NCI-H1105 (cell line): ENCODE measurements around the gene NUFIP2.
"Not testable (repeated sequence)": the region's sequence is repeated elsewhere in the genome, so short reads cannot be mapped to it uniquely, and the experiment has no call there.

ENCODE experiments used
- DNase-seq: peaks from one replicate; lab custom pipeline; 2025; lab: John Stamatoyannopoulos, UW

The NUFIP2 gene

GRCh38 chr17:29238133-29238850, 55.7 kb downstream of the NUFIP2 start:
- no peak for DNase-seq

- DNase-seq: no peak
Measured at GRCh38 chr17:29237476-29238132, 56.3 kb downstream of the NUFIP2 start.

- DNase-seq: no peak
Measured at GRCh38 chr17:29235904-29236303, 58.0 kb downstream of the NUFIP2 start.

GRCh38 chr17:29234972-29235371, 59.0 kb downstream of the NUFIP2 start:
- not testable (repeated sequence) for DNase-seq

- no peak for DNase-seq
Measured at GRCh38 chr17:29233301-29233700, 60.6 kb downstream of the NUFIP2 start.

GRCh38 chr17:29225396-29225795, 68.6 kb downstream of the NUFIP2 start:
- no peak for DNase-seq

GRCh38 chr17:29221338-29221737, 72.6 kb downstream of the NUFIP2 start:
- DNase-seq: not testable (repeated sequence)

- DNase-seq: peak; percentile 36
Measured at GRCh38 chr17:29219378-29220047, 74.4 kb downstream of the NUFIP2 start.

- DNase-seq: no peak
Measured at GRCh38 chr17:29216856-29217255, 77.1 kb downstream of the NUFIP2 start.

GRCh38 chr17:29216181-29216580, 77.8 kb downstream of the NUFIP2 start:
- DNase-seq: no peak

GRCh38 chr17:29215717-29216116, 78.2 kb downstream of the NUFIP2 start:
- no peak for DNase-seq

- no peak for DNase-seq
Measured at GRCh38 chr17:29215174-29215573, 78.8 kb downstream of the NUFIP2 start.

- DNase-seq: no peak
Measured at GRCh38 chr17:29214215-29215146, 79.5 kb downstream of the NUFIP2 start.

GRCh38 chr17:29212681-29213121, 81.2 kb downstream of the NUFIP2 start:
- no peak for DNase-seq

GRCh38 chr17:29212094-29212631, 81.8 kb downstream of the NUFIP2 start:
- no peak for DNase-seq

- no peak for DNase-seq
Measured at GRCh38 chr17:29210879-29211278, 83.1 kb downstream of the NUFIP2 start.

GRCh38 chr17:29209073-29209472, 84.9 kb downstream of the NUFIP2 start:
- no peak for DNase-seq

- no peak for DNase-seq
Measured at GRCh38 chr17:29207975-29208374, 86.0 kb downstream of the NUFIP2 start.
